Vagina (tissue), 2 donors: ENCODE data around the gene HSPA12A. TPM values are rescaled to one million over a fixed set of nuclear protein-coding genes. Genes with fewer than 3 reads are reported as not detected.
"Not testable (repeated sequence)": the region's sequence is repeated elsewhere in the genome, so short reads cannot be mapped to it uniquely, and the experiment has no call there.

ENCODE experiments used
- DNase-seq, 2 donors: peaks; one replicate each; pipeline ENCODE4 v3.0.0-alpha.2; 2017; ENCODE audit errors: extremely low spot score in 2 of 2
- H3K27ac ChIP-seq: fragments of 200-600 bp; sonication (generic); one replicate; pipeline ENCODE4 v1.5.1; 2019
- H3K27me3 ChIP-seq: fragments of 200-600 bp; sonication (generic); one replicate; pipeline ENCODE4 v1.5.1; 2019
- H3K36me3 ChIP-seq, 2 donors: fragments of 200-600 bp; sonication (generic); one replicate each; pipeline ENCODE4 v1.5.1; 2017 to 2019
- H3K4me1 ChIP-seq: fragments of 200-600 bp; sonication (generic); one replicate; pipeline ENCODE4 v1.5.1; 2019
- H3K4me3 ChIP-seq, 2 donors: fragments of 200-600 bp; sonication (generic); 1 replicate in 1 of 2; 2 replicates in 1 of 2; pipeline ENCODE4 v1.5.1; 2016 to 2019
- H3K9me3 ChIP-seq: fragments of 200-600 bp; sonication (generic); one replicate; pipeline ENCODE4 v1.5.1; 2019
- POLR2A ChIP-seq, 2 donors: fragments of 450-650 bp; IDR thresholded peaks; one replicate each; pipeline ENCODE4 v1.6.1; 2017; ENCODE audit warnings: antibody characterized with exemption in 2 of 2, mild to moderate bottlenecking in 2 of 2, moderate library complexity in 2 of 2
- POLR2AphosphoS5 ChIP-seq, 2 donors: sonication (generic); formaldehyde crosslinking; IDR thresholded peaks; one replicate each; pipeline ENCODE4 v1.9.0; 2017; ENCODE audit warnings: antibody characterized with exemption in 2 of 2, mild to moderate bottlenecking in 2 of 2, low read depth in 1 of 2; ENCODE audit not compliant: insufficient read depth in 1 of 2
- intact Hi-C: fragments of 100-400 bp; cut with DNase I; formaldehyde crosslinking; loops from one replicate; pipeline ENCODE4 v1.15.1; 2023
- total RNA-seq: library from RNA; depleted of rRNA; stranded (reverse); fragments of >200 nt; gene quantifications from one replicate; pipeline ENCODE4 v1.2.3, GENCODE V29; 2016
- TF ChIP-seq, protein P1 (sequence below), 3 experiments: fragments of 450-650 bp in 2 of 3; fragments of 200-600 bp in 1 of 3; sonication (generic) in 1 of 3; IDR thresholded peaks; one replicate each; pipeline ENCODE4 v1.5.1; 2017 to 2019; ENCODE audit warnings: antibody characterized with exemption in 3 of 3, mild to moderate bottlenecking in 2 of 3, moderate library complexity in 2 of 3

The HSPA12A gene
- total RNA-seq, 1 donor from 2014 or later = 28.7 TPM

DNA sequence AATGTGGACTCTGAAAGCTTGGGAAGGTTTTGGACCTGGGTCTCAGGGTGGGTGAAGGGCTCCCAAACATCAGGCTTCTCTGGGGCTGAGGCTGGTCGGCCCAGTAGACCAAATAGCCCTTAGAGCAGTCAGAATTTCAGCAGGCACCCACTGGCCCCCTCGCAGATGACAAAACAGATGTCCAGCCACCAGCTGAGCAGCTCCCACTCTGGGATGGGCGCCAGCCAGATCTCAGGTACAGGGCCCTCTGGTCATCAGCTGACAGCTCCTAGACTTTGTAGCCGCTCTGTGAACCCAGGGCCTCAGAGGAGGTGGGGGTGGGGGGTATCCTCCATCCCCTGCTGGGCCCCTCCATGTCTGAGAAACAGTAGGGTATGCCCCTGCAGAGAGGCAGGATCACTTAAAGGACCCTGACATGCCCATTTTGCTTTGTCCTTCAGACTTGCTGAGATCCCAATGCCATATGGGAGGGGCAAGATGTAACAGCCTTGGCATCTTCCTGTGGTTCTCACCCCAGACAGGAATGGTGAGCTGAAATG, 26.5 kb downstream of the HSPA12A start:
- Histone ChIP-seq H3K4me3 (no peak overlapping the region), H3K27me3 (no peaks in the 10 kb centered on the region), H3K9me3 (no peaks in the 10 kb centered on the region), H3K4me1 (peaks cover 32% of the 10 kb centered on the region), H3K27ac (no peak overlapping the region), H3K36me3 (no peaks in the 10 kb centered on the region)
- intact Hi-C loops = no loop called here
- no peak for DNase-seq
- TF ChIP-seq POLR2AphosphoS5 (IDR thresholded peaks at IDR 0.05; ENCODE audit: insufficient read depth in 1 of 2, low read depth in 1 of 2) (no peak), POLR2A (IDR thresholded peaks at IDR 0.05) (no peak)
- TF ChIP-seq, protein P1, sequence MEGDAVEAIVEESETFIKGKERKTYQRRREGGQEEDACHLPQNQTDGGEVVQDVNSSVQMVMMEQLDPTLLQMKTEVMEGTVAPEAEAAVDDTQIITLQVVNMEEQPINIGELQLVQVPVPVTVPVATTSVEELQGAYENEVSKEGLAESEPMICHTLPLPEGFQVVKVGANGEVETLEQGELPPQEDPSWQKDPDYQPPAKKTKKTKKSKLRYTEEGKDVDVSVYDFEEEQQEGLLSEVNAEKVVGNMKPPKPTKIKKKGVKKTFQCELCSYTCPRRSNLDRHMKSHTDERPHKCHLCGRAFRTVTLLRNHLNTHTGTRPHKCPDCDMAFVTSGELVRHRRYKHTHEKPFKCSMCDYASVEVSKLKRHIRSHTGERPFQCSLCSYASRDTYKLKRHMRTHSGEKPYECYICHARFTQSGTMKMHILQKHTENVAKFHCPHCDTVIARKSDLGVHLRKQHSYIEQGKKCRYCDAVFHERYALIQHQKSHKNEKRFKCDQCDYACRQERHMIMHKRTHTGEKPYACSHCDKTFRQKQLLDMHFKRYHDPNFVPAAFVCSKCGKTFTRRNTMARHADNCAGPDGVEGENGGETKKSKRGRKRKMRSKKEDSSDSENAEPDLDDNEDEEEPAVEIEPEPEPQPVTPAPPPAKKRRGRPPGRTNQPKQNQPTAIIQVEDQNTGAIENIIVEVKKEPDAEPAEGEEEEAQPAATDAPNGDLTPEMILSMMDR (IDR thresholded peaks at IDR 0.05) = no peak

DNA sequence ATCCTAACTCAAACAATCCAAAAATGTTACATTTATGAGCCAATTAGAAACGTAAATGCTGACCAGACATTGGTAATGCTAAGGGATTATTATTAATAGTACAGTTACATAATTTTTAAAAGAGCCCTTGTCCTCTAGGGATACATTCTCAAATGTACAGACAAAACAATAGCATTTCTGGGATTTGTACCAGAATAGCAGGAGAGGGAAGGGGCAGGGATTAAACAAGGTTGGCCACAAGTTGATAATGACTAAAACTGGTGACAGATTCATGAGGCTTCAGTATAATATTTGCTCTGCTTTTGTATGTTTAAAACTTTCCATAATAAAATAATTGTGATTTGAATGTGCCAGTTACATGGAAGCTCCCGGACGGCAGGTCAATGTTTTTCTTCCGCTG, 27.0 kb downstream of the HSPA12A start:
- no peak overlapping the region for H3K4me3 ChIP-seq
- no peaks in the 10 kb centered on the region for H3K36me3 ChIP-seq
- no peak overlapping the region for H3K27ac ChIP-seq
- peaks cover 28% of the 10 kb centered on the region for H3K4me1 ChIP-seq
- H3K27me3 ChIP-seq = no peaks in the 10 kb centered on the region
- intact Hi-C loops = no loop called here
- no peaks in the 10 kb centered on the region for H3K9me3 ChIP-seq
- TF ChIP-seq POLR2A (IDR thresholded peaks at IDR 0.05) (no peak), POLR2AphosphoS5 (IDR thresholded peaks at IDR 0.05; ENCODE audit: insufficient read depth in 1 of 2, low read depth in 1 of 2) (no peak)
- TF ChIP-seq, protein P1 (IDR thresholded peaks at IDR 0.05) = no peak
- DNase-seq = no peak

DNA sequence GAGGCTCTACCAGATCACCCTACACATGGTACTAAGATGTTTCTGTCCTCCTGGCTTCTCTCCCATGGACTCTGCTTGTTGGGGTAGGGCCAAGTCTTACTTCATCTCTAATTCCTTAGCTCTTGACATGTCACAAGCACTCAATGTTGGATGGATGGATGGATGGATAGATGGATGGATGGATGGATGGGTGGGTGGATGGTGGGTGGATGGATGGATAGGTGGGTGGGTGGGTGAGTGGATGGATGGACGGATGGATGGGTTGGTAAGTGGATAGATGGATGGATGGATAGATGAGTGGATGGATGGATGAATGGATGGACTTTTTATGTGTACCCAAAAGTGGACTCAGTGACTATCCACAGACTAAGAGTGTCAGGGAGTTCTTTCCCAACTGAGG, 28.5 kb downstream of the HSPA12A start:
- TF ChIP-seq, protein P1 (IDR thresholded peaks at IDR 0.05) = no peak
- TF ChIP-seq POLR2AphosphoS5 (IDR thresholded peaks at IDR 0.05; ENCODE audit: insufficient read depth in 1 of 2, low read depth in 1 of 2) (no peak), POLR2A (IDR thresholded peaks at IDR 0.05) (no peak)
- H3K36me3 ChIP-seq = no peaks in the 10 kb centered on the region
- intact Hi-C loops = no loop called here

DNA sequence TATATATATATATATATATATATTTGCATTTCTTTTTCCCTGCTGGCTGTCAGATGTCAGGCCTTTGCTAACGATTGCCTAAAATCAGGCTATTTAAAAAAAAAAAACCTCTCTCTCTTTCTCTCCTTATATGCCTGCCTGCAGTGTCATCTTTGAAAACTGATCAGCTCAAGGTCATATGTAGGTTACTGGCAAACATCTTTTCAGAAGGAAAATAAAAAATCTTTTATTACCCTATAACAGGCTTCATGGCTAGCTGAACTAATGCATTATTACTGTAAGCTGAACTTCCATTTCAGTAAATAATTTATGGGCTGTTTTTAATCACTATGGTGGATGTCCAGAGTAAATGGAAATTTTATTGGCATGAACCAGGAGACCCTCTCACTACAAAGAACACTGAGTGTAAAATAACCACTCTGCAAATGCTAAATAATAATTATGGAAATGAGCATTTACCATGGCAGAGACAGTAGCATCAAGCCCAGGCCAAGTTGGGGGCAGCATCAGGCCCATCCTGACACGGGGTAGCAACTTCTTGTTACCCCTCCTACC, 29.3 kb downstream of the HSPA12A start:
- Histone ChIP-seq H3K36me3 (no peaks in the 10 kb centered on the region), H3K9me3 (no peaks in the 10 kb centered on the region), H3K27ac (no peak overlapping the region), H3K27me3 (no peaks in the 10 kb centered on the region), H3K4me1 (peaks cover 23% of the 10 kb centered on the region), H3K4me3 (no peak overlapping the region)
- TF ChIP-seq, protein P1 (IDR thresholded peaks at IDR 0.05) = no peak
- intact Hi-C loops = no loop called here
- no peak for DNase-seq

More for the DNA sequence above, 28.5 kb downstream of the HSPA12A start:
- no peak for DNase-seq
- Histone ChIP-seq H3K27me3 (no peaks in the 10 kb centered on the region), H3K9me3 (no peaks in the 10 kb centered on the region), H3K4me3 (no peak overlapping the region), H3K4me1 (peaks cover 23% of the 10 kb centered on the region), H3K27ac (no peak overlapping the region)

DNA sequence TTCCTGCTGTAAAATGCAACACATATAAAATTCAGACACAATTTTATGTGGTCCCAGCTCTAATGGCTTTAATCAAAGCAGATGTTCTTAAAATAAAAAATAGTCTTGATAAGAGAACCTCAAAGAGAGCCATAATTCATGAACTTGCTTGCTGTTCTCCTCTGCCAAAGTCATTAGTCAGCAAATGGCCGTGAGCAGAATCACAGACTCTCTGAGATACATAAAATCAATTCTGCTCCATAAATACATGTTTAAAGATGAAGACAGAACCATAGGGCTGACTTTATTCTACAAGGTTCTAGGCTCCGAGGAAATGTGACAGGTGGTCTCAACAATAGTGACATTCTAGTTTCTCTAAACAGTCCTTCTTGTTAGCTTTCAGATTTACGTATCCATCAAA, 29.8 kb downstream of the HSPA12A start:
- H3K4me3 ChIP-seq = no peak overlapping the region
- H3K4me1 ChIP-seq = peaks cover 23% of the 10 kb centered on the region
- H3K27me3 ChIP-seq = no peaks in the 10 kb centered on the region
- H3K27ac ChIP-seq = no peak overlapping the region
- H3K36me3 ChIP-seq = no peaks in the 10 kb centered on the region
- intact Hi-C loops = no loop called here
- no peak for DNase-seq
- TF ChIP-seq POLR2A (IDR thresholded peaks at IDR 0.05) = no peak
- no peak for TF ChIP-seq POLR2AphosphoS5 (IDR thresholded peaks at IDR 0.05; ENCODE audit: insufficient read depth in 1 of 2, low read depth in 1 of 2)
- TF ChIP-seq, protein P1 (IDR thresholded peaks at IDR 0.05) = no peak
- H3K9me3 ChIP-seq = no peaks in the 10 kb centered on the region

DNA sequence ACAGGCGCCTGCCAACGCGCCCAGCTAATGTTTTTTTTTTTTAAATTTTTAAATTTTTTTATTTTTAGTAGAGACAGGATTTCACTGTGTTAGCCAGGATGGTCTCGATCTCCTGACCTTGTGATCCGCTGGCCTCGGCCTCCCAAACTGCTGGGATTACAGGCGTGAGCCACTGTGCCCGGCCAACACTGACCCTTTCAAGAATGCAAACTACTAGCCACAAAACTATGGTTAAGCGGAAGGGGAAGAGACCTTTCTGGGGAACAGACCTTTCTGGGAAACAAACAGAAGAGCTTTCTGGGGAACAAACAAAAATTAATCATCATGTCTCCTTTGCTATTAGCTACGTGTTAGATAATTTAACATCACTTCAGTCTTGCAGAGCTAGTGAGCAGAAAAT, 30.6 kb downstream of the HSPA12A start:
- H3K36me3 ChIP-seq, H3K27me3 ChIP-seq, H3K9me3 ChIP-seq, DNase-seq, intact Hi-C loops, H3K4me3 ChIP-seq, H3K27ac ChIP-seq: not testable (repeated sequence)
- H3K4me1 ChIP-seq = peaks cover 23% of the 10 kb centered on the region
